ENCODE data around the gene UBTF. TPM values are rescaled to one million over a fixed set of nuclear protein-coding genes. Genes with fewer than 3 reads are reported as not detected.

Gene UBTF
- total and polyA plus RNA-seq, 2 of the 4 experiments (the other 2 are of a cell fraction) = 29.7 to 42.1 TPM

GRCh38 chr17:44267165-44267455 lies 47.6 kb upstream of the UBTF start:
- Histone ChIP-seq H3K36me3 (ENCODE audit: control insufficient read depth, insufficient read depth, low read length) (no peaks in the 10 kb centered on the region), H3K14ac (replicated peaks; ENCODE audit: low read depth, low read length) (no peak overlapping the region), H3K18ac (ENCODE audit: low read depth, low read length) (no peak overlapping the region), H2BK120ac (ENCODE audit: low read depth, low read length) (no peak overlapping the region), H3K23ac (ENCODE audit: low read depth, low read length) (no peak overlapping the region), H3K4ac (ENCODE audit: low read depth, low read length) (no peak overlapping the region), H2BK15ac (ENCODE audit: low read depth, low read length) (no peak overlapping the region), H3K9ac (ENCODE audit: low read depth, low read length) (no peak overlapping the region), H4K5ac (ENCODE audit: low read depth, low read length) (no peak overlapping the region), H3K9me1 (ENCODE audit: insufficient read depth, low read length) (no peaks in the 10 kb centered on the region), H3K79me1 (ENCODE audit: low read depth in 1 of 2, low read length in 2 of 2) (no peaks in the 10 kb centered on the region), H2AK9ac (replicated peaks; ENCODE audit: low read depth, low read length, poor library complexity) (no peak overlapping the region), H4K20me1 (ENCODE audit: insufficient read depth, low read length) (no peaks in the 10 kb centered on the region), H2BK5ac (ENCODE audit: low read depth, low read length, poor library complexity, severe bottlenecking) (no peak overlapping the region), H3K9me3 (ENCODE audit: control insufficient read depth, insufficient read depth, low read length) (no peaks in the 10 kb centered on the region), H3K4me2 (ENCODE audit: low read depth, low read length) (no peak overlapping the region), H2AK5ac (ENCODE audit: low read depth, low read length) (no peak overlapping the region), H3K4me1 (ENCODE audit: control insufficient read depth, insufficient read depth, low read length) (no peaks in the 10 kb centered on the region), H3K27me3 (ENCODE audit: control insufficient read depth, insufficient read depth, low read length) (peaks cover 52% of the 10 kb centered on the region), H3K56ac (ENCODE audit: extremely low read depth, insufficient read depth, low read length) (no peak overlapping the region), H4K91ac (ENCODE audit: insufficient read depth, low read depth, low read length) (no peak overlapping the region), H2BK20ac (ENCODE audit: low read depth, low read length) (no peak overlapping the region), H4K8ac (ENCODE audit: low read depth in 2 of 2, low read length in 2 of 2) (no peak overlapping the region), H2AFZ (replicated peaks; ENCODE audit: low read length, poor library complexity) (no peak overlapping the region), H3K4me3 (ENCODE audit: insufficient read depth, low read depth, low read length) (no peak overlapping the region), H3K27ac (ENCODE audit: insufficient read depth, low read length) (no peak overlapping the region)
- no peak for DNase-seq
- ATAC-seq (ENCODE audit: low read depth) = no peak
- dilution Hi-C loops (cut with HindIII; ENCODE audit: low sequenced_read_pairs, unreplicated experiment) (no loop called here), in situ Hi-C loops (cut with MboI; ENCODE audit: low sequenced_read_pairs) (no loop called here), intact Hi-C loops (cut with micrococcal nuclease) (no loop called here)
- TF ChIP-seq MXI1 (IDR thresholded peaks at IDR 0.05; ENCODE audit: borderline replicate concordance, low read depth, low read length) (no peak), SMC3 (IDR thresholded peaks at IDR 0.05; ENCODE audit: low read depth, low read length) (no peak), BHLHE40 (IDR thresholded peaks at IDR 0.05; ENCODE audit: low read depth, low read length) (no peak), USF2 (IDR thresholded peaks at IDR 0.05; ENCODE audit: low read depth, low read length) (no peak), CHD1 (IDR thresholded peaks at IDR 0.05; ENCODE audit: low read depth, low read length) (no peak), MAZ (IDR thresholded peaks at IDR 0.05; ENCODE audit: borderline replicate concordance, low read depth, low read length) (no peak), ELK1 (IDR thresholded peaks at IDR 0.05; ENCODE audit: borderline replicate concordance, low read depth, low read length) (no peak), RAD21 (IDR thresholded peaks at IDR 0.05; ENCODE audit: low read length) (no peak), CEBPB (IDR thresholded peaks at IDR 0.05; ENCODE audit: low read depth, low read length) (no peak), FOS (IDR thresholded peaks at IDR 0.05; ENCODE audit: low read depth, low read length) (no peak), RCOR1 (IDR thresholded peaks at IDR 0.05; ENCODE audit: insufficient replicate concordance, low read length) (no peak), CTCF (conservative IDR thresholded peaks at IDR 0.05; ENCODE audit: low read depth, low read length) (no peak), RFX5 (IDR thresholded peaks at IDR 0.05; ENCODE audit: low read depth, low read length) (no peak), POLR2A (IDR thresholded peaks at IDR 0.05; ENCODE audit: low read depth, low read length) (no peak), MAFK (IDR thresholded peaks at IDR 0.05; ENCODE audit: low read depth, low read length) (no peak), NFE2L2 (IDR thresholded peaks at IDR 0.05; ENCODE audit: low read depth, low read length) (no peak)
- ChIA-PET POLR2A (ENCODE audit: unreplicated experiment) (no interaction called here), CTCF (no interaction called here)
- no TSS peak for BruUV-seq (replicated peaks)
- WGBS, 2 experiments (ENCODE audit: extremely low coverage in 2 of 2, insufficient read length in 1 of 2) = 80% methylated on average over 1 of the region's 5 CpGs; no CpG with 5 or more reads in 1 of the 2 experiments

Data from IMR-90 (cell line).